ENCODE data around the gene SSBP3.

The SSBP3 gene

DNA sequence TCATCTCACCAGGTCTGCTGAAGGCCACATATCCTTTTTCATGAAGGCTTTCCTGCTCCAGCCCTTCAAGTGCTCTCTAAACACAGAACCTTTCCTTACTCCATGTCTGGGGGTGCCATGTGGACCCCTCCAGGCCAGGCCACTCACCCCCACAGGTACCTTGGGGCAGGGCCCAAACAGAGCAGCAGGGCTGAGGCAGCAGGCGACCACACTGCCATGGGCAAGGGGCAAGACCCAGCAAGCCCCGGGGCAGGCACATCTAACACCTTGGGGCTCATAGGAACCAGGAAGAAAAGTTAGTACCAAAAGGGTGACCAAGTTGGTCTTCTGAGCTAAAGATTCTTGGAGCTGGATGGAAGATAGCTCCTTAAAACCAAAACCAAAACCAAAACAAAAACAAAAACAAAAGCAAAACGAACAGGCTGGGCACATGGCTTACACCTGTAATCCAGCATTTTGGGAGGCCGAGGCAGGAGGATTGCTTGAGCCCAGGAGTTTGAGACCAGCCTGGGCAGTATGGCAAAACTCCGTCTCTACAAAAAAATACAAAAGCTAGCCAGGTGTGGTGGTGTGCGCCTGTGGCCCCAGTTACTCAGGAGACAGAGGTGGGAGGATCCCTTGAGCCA lies 142.5 kb downstream of the SSBP3 start:
- H3K4me3 ChIP-seq (ENCODE audit: low read depth, low read length), result no peak overlapping the region
- no peak for DNase-seq (ENCODE audit: low read depth)
- TF ChIP-seq, protein P1, sequence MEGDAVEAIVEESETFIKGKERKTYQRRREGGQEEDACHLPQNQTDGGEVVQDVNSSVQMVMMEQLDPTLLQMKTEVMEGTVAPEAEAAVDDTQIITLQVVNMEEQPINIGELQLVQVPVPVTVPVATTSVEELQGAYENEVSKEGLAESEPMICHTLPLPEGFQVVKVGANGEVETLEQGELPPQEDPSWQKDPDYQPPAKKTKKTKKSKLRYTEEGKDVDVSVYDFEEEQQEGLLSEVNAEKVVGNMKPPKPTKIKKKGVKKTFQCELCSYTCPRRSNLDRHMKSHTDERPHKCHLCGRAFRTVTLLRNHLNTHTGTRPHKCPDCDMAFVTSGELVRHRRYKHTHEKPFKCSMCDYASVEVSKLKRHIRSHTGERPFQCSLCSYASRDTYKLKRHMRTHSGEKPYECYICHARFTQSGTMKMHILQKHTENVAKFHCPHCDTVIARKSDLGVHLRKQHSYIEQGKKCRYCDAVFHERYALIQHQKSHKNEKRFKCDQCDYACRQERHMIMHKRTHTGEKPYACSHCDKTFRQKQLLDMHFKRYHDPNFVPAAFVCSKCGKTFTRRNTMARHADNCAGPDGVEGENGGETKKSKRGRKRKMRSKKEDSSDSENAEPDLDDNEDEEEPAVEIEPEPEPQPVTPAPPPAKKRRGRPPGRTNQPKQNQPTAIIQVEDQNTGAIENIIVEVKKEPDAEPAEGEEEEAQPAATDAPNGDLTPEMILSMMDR (conservative IDR thresholded peaks at IDR 0.05; ENCODE audit: low read depth, low read length), result no peak

DNA sequence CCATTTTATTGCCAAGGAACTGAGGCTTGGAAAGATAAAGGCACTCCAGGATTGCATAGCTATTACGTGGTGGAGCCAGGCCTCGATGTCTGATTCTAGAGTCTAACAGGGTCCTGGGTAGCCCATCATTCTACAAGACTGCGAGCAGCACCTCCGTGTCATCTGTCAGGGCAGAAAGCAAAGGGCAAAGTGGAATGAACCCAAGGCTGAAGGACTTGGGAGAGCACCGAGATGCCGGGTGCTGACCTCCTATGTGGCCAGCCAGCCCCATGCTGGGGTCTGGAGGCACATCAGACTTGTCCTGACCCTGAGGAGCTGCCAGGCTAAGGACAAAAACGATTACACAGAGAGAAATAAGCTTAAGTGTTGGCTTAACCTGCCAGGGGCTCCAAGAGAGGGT lies 143.9 kb downstream of the SSBP3 start:
- no peak for DNase-seq (ENCODE audit: low read depth)
- TF ChIP-seq, protein P1 (conservative IDR thresholded peaks at IDR 0.05; ENCODE audit: low read depth, low read length), result no peak
- H3K4me3 ChIP-seq (ENCODE audit: low read depth, low read length), result no peak overlapping the region

DNA sequence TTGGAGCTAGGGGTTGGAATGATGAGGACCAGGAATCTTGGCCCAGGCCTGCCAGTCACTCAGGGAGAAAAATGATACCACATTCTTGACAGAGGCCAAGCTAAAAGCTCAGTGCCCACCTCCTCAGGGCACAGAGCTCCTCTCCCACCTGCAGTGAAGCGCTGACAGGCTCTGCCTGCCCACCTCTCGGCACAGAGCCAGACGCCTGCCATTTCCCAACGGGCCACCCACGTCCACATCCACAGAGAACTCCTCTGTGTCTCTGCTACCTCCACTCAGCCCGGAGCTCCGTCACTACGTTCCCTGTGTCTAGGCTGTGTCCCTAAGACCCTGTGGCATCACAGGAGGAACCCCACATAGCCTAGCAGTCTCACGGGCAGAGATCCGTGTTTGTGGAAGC lies 145.4 kb downstream of the SSBP3 start:
- TF ChIP-seq, protein P1 (conservative IDR thresholded peaks at IDR 0.05; ENCODE audit: low read depth, low read length), result no peak
- no peak for DNase-seq (ENCODE audit: low read depth)

DNA sequence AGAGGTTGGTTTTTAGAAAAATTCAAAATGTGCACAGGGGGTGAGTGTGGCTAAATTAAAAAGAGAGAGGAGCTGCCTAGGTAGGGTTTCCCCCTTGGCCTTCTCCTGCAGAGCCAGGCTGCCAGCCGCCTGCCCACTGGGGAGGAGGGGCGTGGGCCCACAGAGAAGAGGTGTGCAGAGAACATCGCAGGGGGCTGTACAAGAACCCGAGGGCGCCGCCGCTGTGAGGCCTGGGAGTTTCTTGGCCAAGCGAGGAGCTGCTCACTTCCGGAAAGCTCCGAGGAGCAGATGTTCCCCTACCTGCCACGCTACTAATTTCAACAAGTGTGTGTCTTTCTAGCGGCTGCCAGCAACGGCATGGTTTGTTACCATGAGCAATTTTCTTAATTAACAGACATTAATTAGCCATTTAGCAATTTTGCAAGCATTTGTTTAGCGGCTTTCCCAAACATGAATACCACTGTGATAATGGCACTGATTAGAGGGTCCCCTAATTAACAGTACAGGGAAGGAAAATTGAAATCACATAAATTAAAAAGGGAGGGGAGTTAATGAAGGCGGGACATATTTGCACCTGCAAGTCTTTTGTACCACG lies 146.6 kb downstream of the SSBP3 start:
- TF ChIP-seq, protein P1 (conservative IDR thresholded peaks at IDR 0.05; ENCODE audit: low read depth, low read length), result no peak
- DNase-seq (ENCODE audit: low read depth), result no peak
- no peak overlapping the region for H3K4me3 ChIP-seq (ENCODE audit: low read depth, low read length)

More for the DNA sequence above, 145.4 kb downstream of the SSBP3 start:
- no peak overlapping the region for H3K4me3 ChIP-seq (ENCODE audit: low read depth, low read length)

DNA sequence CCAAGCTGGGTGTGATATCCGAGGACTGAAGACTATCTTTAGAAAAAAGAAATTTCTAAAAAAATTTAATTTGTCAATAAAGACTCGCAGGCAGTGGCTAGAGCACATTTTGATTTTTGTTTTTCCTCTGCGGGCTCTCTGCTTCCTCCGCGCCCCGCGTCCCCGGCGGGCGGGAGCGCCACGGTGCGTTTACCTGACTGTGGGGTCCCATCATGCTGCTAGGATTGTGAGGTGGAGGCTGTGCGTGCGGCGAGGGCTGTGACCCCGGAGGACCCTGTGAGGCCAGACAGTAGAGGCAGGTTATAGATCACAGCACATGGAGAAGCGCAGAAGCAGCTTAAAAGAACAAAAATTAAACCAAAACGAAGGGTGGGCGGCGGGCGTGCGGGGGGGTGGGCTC lies 148.3 kb downstream of the SSBP3 start:
- H3K4me3 ChIP-seq (ENCODE audit: low read depth, low read length), result no peak overlapping the region
- no peak for DNase-seq (ENCODE audit: low read depth)
- TF ChIP-seq, protein P1 (conservative IDR thresholded peaks at IDR 0.05; ENCODE audit: low read depth, low read length), result no peak

DNA sequence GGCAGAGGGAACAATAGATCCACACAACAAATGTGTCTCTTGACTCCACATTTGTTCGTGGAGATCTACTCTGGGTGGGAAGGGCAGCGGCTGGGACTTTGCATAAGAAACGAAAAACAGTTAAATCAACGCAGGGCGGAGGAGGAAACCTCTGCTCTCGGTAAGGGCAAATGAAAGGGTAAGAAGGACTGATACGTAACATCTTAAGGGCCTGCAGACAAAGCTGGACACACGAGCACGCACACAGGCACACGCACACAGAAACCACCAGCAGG lies 148.9 kb downstream of the SSBP3 start:
- no peak for DNase-seq (ENCODE audit: low read depth)
- TF ChIP-seq, protein P1 (conservative IDR thresholded peaks at IDR 0.05; ENCODE audit: low read depth, low read length), result no peak
- H3K4me3 ChIP-seq (ENCODE audit: low read depth, low read length), result no peak overlapping the region
